Right kidney (tissue), 1 donor: Measurements from ENCODE around the gene ST6GALNAC2.
"Not testable (repeated sequence)": the region's sequence is repeated elsewhere in the genome, so short reads cannot be mapped to it uniquely, and the experiment has no call there.

Experiments
- DNase-seq: peaks from one replicate; pipeline ENCODE4 v3.0.0-alpha.2; 2016

ST6GALNAC2 gene

GRCh38 chr17:76527016-76527415, 58.6 kb downstream of the ST6GALNAC2 start:
- DNase-seq = not testable (repeated sequence)

GRCh38 chr17:76525513-76525833, 60.2 kb downstream of the ST6GALNAC2 start:
- DNase-seq = not testable (repeated sequence)

GRCh38 chr17:76524598-76525512, 60.8 kb downstream of the ST6GALNAC2 start:
- DNase-seq = peak; percentile 60

- DNase-seq = peak; percentile 78
These were observed 62.3 kb downstream of the ST6GALNAC2 start for GRCh38 chr17:76523084-76524037.

GRCh38 chr17:76521683-76522082, 64.0 kb downstream of the ST6GALNAC2 start:
- DNase-seq = not testable (repeated sequence)

- DNase-seq = no peak
These were observed 64.4 kb downstream of the ST6GALNAC2 start for GRCh38 chr17:76521262-76521661.

- DNase-seq = no peak
These were observed 66.4 kb downstream of the ST6GALNAC2 start for GRCh38 chr17:76519048-76519966.

GRCh38 chr17:76517638-76518038, 68.0 kb downstream of the ST6GALNAC2 start:
- no peak for DNase-seq
